Gastroesophageal sphincter (tissue), 4 donors: Measurements from ENCODE around the gene GATA3. TPM values are rescaled to one million over a fixed set of nuclear protein-coding genes. Genes with fewer than 3 reads are reported as not detected.

ENCODE experiments used
- ATAC-seq: fragments of 150-250 bp; one replicate; pipeline ENCODE4 v1.9.1; 2016; ENCODE audit warnings: mild to moderate bottlenecking, moderate library complexity
- H3K27ac ChIP-seq, 4 donors: fragments of 200-600 bp; sonication (generic) in 3 of 4; 1 replicate in 3 of 4; 2 replicates in 1 of 4; pipeline ENCODE4 v1.5.1; 2016 to 2019
- H3K27me3 ChIP-seq: fragments of 200-600 bp; sonication (generic); one replicate; pipeline ENCODE4 v1.5.1; 2019
- H3K36me3 ChIP-seq, 2 donors: fragments of 200-600 bp; sonication (generic); one replicate each; pipeline ENCODE4 v1.5.1; 2019; ENCODE audit warnings: control low read depth in 1 of 2
- H3K4me1 ChIP-seq, 3 donors: fragments of 200-600 bp; sonication (generic); 1 replicate in 2 of 3; 2 replicates in 1 of 3; pipeline ENCODE4 v1.5.1; 2016 to 2019; ENCODE audit warnings: control low read depth in 2 of 3
- H3K4me3 ChIP-seq, 2 donors: fragments of 200-600 bp; sonication (generic); one replicate each; pipeline ENCODE4 v1.5.1; 2019; ENCODE audit warnings: mild to moderate bottlenecking in 1 of 2, moderate library complexity in 1 of 2
- H3K9me3 ChIP-seq, 3 donors: fragments of 200-600 bp; sonication (generic); one replicate each; pipeline ENCODE4 v1.5.1; 2017 to 2019; ENCODE audit warnings: control low read depth in 2 of 3
- CTCF ChIP-seq, 4 experiments: fragments of 200-600 bp in 2 of 4; fragments of 450-650 bp in 2 of 4; sonication (generic) in 1 of 4; IDR thresholded peaks; one replicate each; pipeline ENCODE4 v1.5.1; 2017 to 2019; ENCODE audit warnings: antibody characterized with exemption in 4 of 4, mild to moderate bottlenecking in 2 of 4, moderate library complexity in 2 of 4
- EP300 ChIP-seq: sonication (generic); formaldehyde crosslinking; IDR thresholded peaks from one replicate; pipeline ENCODE4 v1.6.1; 2017; ENCODE audit warnings: antibody characterized with exemption, mild to moderate bottlenecking
- POLR2A ChIP-seq, 2 donors: fragments of 450-650 bp; IDR thresholded peaks; one replicate each; pipeline ENCODE4 v1.6.1; 2017; ENCODE audit warnings: antibody characterized with exemption in 2 of 2, mild to moderate bottlenecking in 2 of 2, moderate library complexity in 1 of 2
- POLR2AphosphoS5 ChIP-seq: sonication (generic); formaldehyde crosslinking; IDR thresholded peaks from one replicate; pipeline ENCODE4 v1.6.1; 2017; ENCODE audit warnings: antibody characterized with exemption
- WGBS, 2 donors: methylation state at CpG; one replicate each; pipeline ENCODE4 v1.1.5; 2018; ENCODE audit warnings: low coverage in 1 of 2; 5-methylcytosine and 5-hydroxymethylcytosine counted together
- total RNA-seq, 4 donors: library from RNA; depleted of rRNA; stranded (reverse); fragments of >200 nt; gene quantifications; one replicate each; pipeline ENCODE4 v1.1.0, GENCODE V29; 2016

GATA3 gene
- total RNA-seq, 4 donors from 2014 or later = 0.35 TPM; not detected in 3

GRCh38 chr10:8037941-8038894, 16.3 kb upstream of the GATA3 start:
- peaks cover 0 to 51% (median 31%) of the 10 kb centered on the region in 3 donors for H3K4me1 ChIP-seq
- peaks cover 100% of the 10 kb centered on the region for H3K27me3 ChIP-seq
- no peak for TF ChIP-seq POLR2AphosphoS5
- no peak for TF ChIP-seq POLR2A (IDR thresholded peaks at IDR 0.05)
- no peak for TF ChIP-seq CTCF (IDR thresholded peaks at IDR 0.05)
- no peak for TF ChIP-seq EP300
- 6 to 9% methylated on average over 13 to 22 of the region's 22 CpGs for WGBS, 2 donors
- no peak overlapping the region for H3K27ac ChIP-seq
- H3K36me3 ChIP-seq = no peaks in the 10 kb centered on the region
- H3K9me3 ChIP-seq = no peaks in the 10 kb centered on the region
- H3K4me3 ChIP-seq = no peak overlapping the region
- no peak for ATAC-seq

GRCh38 chr10:8039321-8039881, 15.1 kb upstream of the GATA3 start:
- H3K27me3 ChIP-seq = peaks cover 100% of the 10 kb centered on the region
- H3K36me3 ChIP-seq = no peaks in the 10 kb centered on the region
- no peaks in the 10 kb centered on the region for H3K9me3 ChIP-seq
- no peak overlapping the region for H3K4me3 ChIP-seq
- H3K4me1 ChIP-seq = peaks cover 0 to 54% (median 36%) of the 10 kb centered on the region in 3 donors
- H3K27ac ChIP-seq = no peak overlapping the region
- 7% methylated on average over 8 to 10 of the region's 10 CpGs for WGBS, 2 donors
- no peak for TF ChIP-seq POLR2AphosphoS5
- no peak for TF ChIP-seq POLR2A (IDR thresholded peaks at IDR 0.05)
- TF ChIP-seq CTCF (IDR thresholded peaks at IDR 0.05) = no peak
- no peak for TF ChIP-seq EP300
- no peak for ATAC-seq

DNA sequence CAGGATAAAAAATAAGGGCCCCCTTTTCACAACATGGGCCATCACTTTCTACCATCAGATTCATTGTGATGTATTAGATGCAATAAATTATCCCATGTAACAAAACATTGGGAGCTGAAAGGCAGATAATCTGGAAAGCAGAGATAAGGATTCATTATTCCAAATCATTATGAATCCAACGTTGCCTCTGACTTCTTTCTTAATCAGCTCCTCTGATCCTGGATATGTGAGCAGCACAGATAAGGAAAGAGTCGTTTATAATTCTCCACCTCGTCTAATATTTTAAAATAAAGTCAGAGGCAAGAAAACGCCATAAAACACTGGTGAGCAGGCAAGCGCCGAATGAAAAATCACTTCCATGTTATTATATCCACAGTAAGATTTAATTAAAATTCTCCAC, 13.8 kb upstream of the GATA3 start:
- Histone ChIP-seq H3K4me1 (peaks cover 0 to 54% (median 40%) of the 10 kb centered on the region in 3 donors), H3K36me3 (no peaks in the 10 kb centered on the region), H3K9me3 (no peaks in the 10 kb centered on the region), H3K27me3 (peaks cover 100% of the 10 kb centered on the region), H3K4me3 (no peak overlapping the region), H3K27ac (no peak overlapping the region)
- no peak for ATAC-seq
- TF ChIP-seq CTCF (IDR thresholded peaks at IDR 0.05) (no peak), POLR2A (IDR thresholded peaks at IDR 0.05) (no peak), EP300 (no peak), POLR2AphosphoS5 (no peak)
- 6 to 11% methylated on average over 6 of the region's 6 CpGs for WGBS, 2 donors

DNA sequence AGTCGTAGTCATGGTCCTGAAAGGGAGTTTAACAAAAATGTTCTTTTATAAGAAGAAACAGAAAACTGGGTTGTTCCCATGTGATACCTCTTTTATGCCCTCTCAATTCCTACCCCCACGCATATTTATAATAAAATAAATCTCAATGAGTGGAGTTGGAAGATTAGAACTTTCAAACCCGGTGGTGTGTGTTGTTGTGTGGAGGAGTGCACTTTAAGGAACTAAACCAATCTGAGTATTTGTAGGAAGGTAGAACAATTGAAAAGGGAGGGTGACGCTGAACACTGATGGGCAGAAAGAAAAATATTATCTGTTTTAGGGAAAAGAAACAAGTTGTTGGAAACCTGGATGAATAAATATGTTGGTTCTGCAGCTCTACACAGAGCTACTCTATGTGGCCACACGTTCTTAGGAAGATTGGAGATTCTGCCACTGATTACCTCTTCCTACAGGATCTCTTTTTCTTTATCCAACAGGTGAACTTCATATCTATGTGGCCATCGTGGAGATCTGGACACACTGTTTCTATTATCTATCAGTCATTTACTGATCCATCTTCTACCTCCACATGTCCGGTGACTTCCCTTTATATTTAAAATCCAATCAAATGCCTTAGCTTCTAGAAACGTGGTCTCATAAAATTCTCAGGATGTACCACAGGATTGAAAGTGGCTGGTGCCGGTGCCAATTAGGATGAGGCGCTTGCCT, 13.1 kb upstream of the GATA3 start:
- no peak overlapping the region for H3K4me3 ChIP-seq
- H3K27me3 ChIP-seq = peaks cover 100% of the 10 kb centered on the region
- H3K36me3 ChIP-seq = no peaks in the 10 kb centered on the region
- H3K27ac ChIP-seq = no peak overlapping the region
- no peak for ATAC-seq
- TF ChIP-seq POLR2A (IDR thresholded peaks at IDR 0.05) (no peak), CTCF (IDR thresholded peaks at IDR 0.05) (no peak), POLR2AphosphoS5 (no peak), EP300 (no peak)
- 4 to 9% methylated on average over 7 to 8 of the region's 10 CpGs for WGBS, 2 donors
- H3K4me1 ChIP-seq = peaks cover 0 to 51% (median 36%) of the 10 kb centered on the region in 3 donors
- no peaks in the 10 kb centered on the region for H3K9me3 ChIP-seq
